B cell (primary cell): Measurements from ENCODE around the gene TFEB. TPM values are rescaled to one million over a fixed set of nuclear protein-coding genes. Genes with fewer than 3 reads are reported as not detected.
A peak's percentile ranks its signal among the peaks of the same experiment; 100 is the strongest.

Experiments
- ATAC-seq: fragments of 200-7000 bp; cut with Tn5 transposase; one replicate; pipeline ENCODE4 v1.10.0; 2021; ENCODE audit warnings: low read depth, mild to moderate bottlenecking, moderate number of reproducible peaks, moderate library complexity
- CTCF ChIA-PET: fragments of 350-600 bp; sonication (Branson Sonifier 250); formaldehyde crosslinking; loops from one replicate; lab custom pipeline; 2021; ENCODE audit warnings: antibody characterized with exemption, inconsistent platforms; lab: Charles Lee
- POLR2A ChIA-PET: fragments of 350-600 bp; sonication (Branson Sonifier 250); formaldehyde crosslinking; loops from one replicate; lab custom pipeline; 2021; ENCODE audit warnings: antibody characterized with exemption; lab: Charles Lee
- DNase-seq: peaks from one replicate; pipeline ENCODE4 v3.0.0; 2013
- H2AFZ ChIP-seq: 2 replicates; pipeline ENCODE4 v1.6.1; 2012; ENCODE audit warnings: mild to moderate bottlenecking, low read depth, low read length; ENCODE audit not compliant: insufficient read depth, poor library complexity, severe bottlenecking
- H3K27ac ChIP-seq, 2 donors: 1 replicate in 1 of 2; 2 replicates in 1 of 2; pipeline ENCODE4 v1.5.1; 2012 to 2013; ENCODE audit warnings: low read length in 2 of 2, mild to moderate bottlenecking in 2 of 2, moderate library complexity in 1 of 2
- H3K27me3 ChIP-seq, 4 experiments: fragments of 200-600 bp in 1 of 4; sonication (generic) in 1 of 4; replicated peaks in 1 of 4; 1 replicate in 2 of 4; 2 replicates in 2 of 4; pipeline versions ENCODE4 v1.6.1 to v1.7.0; 2013 to 2016; ENCODE audit warnings: low read length in 3 of 4, mild to moderate bottlenecking in 2 of 4, mixed read lengths in 1 of 4, moderate library complexity in 1 of 4; ENCODE audit not compliant: insufficient read depth in 4 of 4, control insufficient read depth in 3 of 4; ENCODE audit errors: control extremely low read depth in 1 of 4
- H3K36me3 ChIP-seq, 2 experiments: replicated peaks in 1 of 2; 1 replicate in 1 of 2; 2 replicates in 1 of 2; pipeline versions ENCODE4 v1.6.1 to v1.7.1; 2013; ENCODE audit warnings: low read length in 1 of 2; ENCODE audit not compliant: insufficient read depth in 2 of 2, control insufficient read depth in 1 of 2; ENCODE audit errors: control extremely low read depth in 1 of 2, extremely low read depth in 1 of 2
- H3K4me1 ChIP-seq, 2 donors: fragments of 200-600 bp in 1 of 2; sonication (generic) in 1 of 2; 1 replicate in 1 of 2; 2 replicates in 1 of 2; pipeline versions ENCODE4 v1.5.1 to v1.6.1; 2013 to 2017; ENCODE audit warnings: low read length in 2 of 2; ENCODE audit not compliant: control insufficient read depth in 2 of 2, insufficient read depth in 2 of 2
- H3K4me2 ChIP-seq: replicated peaks from 2 replicates; pipeline ENCODE3; 2012; ENCODE audit warnings: mild to moderate bottlenecking, low read depth, low read length; ENCODE audit not compliant: poor library complexity, severe bottlenecking
- H3K4me3 ChIP-seq, 5 experiments: fragments of 200-600 bp in 1 of 5; sonication (generic) in 1 of 5; 1 replicate in 3 of 5; 2 replicates in 2 of 5; pipeline versions ENCODE4 v1.5.1 to v1.7.0; 2011 to 2016; ENCODE audit warnings: low read length in 4 of 5, mild to moderate bottlenecking in 4 of 5, low read depth in 2 of 5, control low read depth in 1 of 5, moderate library complexity in 1 of 5; ENCODE audit not compliant: insufficient read depth in 1 of 5; ENCODE audit errors: control extremely low read depth in 1 of 5, extremely low read depth in 1 of 5
- H3K79me2 ChIP-seq: fragments of 200-600 bp; sonication (generic); one replicate; pipeline ENCODE4 v1.6.0; 2016; ENCODE audit warnings: low read length; ENCODE audit not compliant: control insufficient read depth, insufficient read depth
- H3K9ac ChIP-seq: fragments of 200-600 bp; sonication (generic); 2 replicates; pipeline ENCODE4 v1.6.1; 2017; ENCODE audit warnings: mild to moderate bottlenecking, low read length, moderate library complexity
- H3K9me3 ChIP-seq, 3 donors: one replicate each; pipeline versions ENCODE4 v1.6.1 to v1.7.1; 2013; ENCODE audit warnings: low read length in 2 of 3; ENCODE audit not compliant: control insufficient read depth in 2 of 3, insufficient read depth in 1 of 3; ENCODE audit errors: control extremely low read depth in 1 of 3
- H4K20me1 ChIP-seq: 2 replicates; pipeline ENCODE4 v1.6.0; 2012; ENCODE audit warnings: mild to moderate bottlenecking, low read length; ENCODE audit not compliant: insufficient read depth, control insufficient read depth, poor library complexity, severe bottlenecking
- H3K27ac Mint-ChIP-seq: one replicate; pipeline ENCODE4 v1.8.0; 2021; ENCODE audit warnings: mixed read lengths
- H3K27me3 Mint-ChIP-seq: one replicate; pipeline ENCODE4 v1.8.0; 2021; ENCODE audit warnings: mixed read lengths
- H3K4me1 Mint-ChIP-seq: one replicate; pipeline ENCODE4 v1.8.0; 2021; ENCODE audit warnings: mixed read lengths
- H3K4me3 Mint-ChIP-seq: one replicate; pipeline ENCODE4 v1.8.0; 2021; ENCODE audit warnings: mixed read lengths
- H3K9me3 Mint-ChIP-seq: one replicate; pipeline ENCODE4 v1.8.0; 2022; ENCODE audit warnings: mixed read lengths; ENCODE audit not compliant: insufficient read depth
- EZH2 ChIP-seq: IDR thresholded peaks from 2 replicates; pipeline ENCODE4 v1.6.1; 2012; ENCODE audit warnings: borderline replicate concordance, low read depth, mild to moderate bottlenecking, moderate library complexity, low read length; ENCODE audit not compliant: insufficient read depth, poor library complexity, severe bottlenecking
- WGBS: methylation state at CpG from one replicate; pipeline ENCODE4 v1.1.5; 2013; ENCODE audit warnings: missing lambda C conversion rate; ENCODE audit not compliant: insufficient coverage; 5-methylcytosine and 5-hydroxymethylcytosine counted together
- intact Hi-C: fragments of 100-400 bp; cut with micrococcal nuclease; formaldehyde crosslinking; loops from one replicate; pipeline ENCODE4 v1.10.0; 2022
- polyA plus RNA-seq: library from polyadenylated mRNA; depleted of rRNA; stranded (reverse); fragments of >200 nt; gene quantifications from 2 replicates; pipeline ENCODE4 v1.2.3, GENCODE V29; 2012
- total RNA-seq, 2 donors: library from RNA; stranded (reverse); fragments of 120-200 nt in 1 of 2; gene quantifications; 1 replicate in 1 of 2; 2 replicates in 1 of 2; pipeline versions ENCODE4 v1.2.3 to v1.2.4, GENCODE V29; 2013 to 2022
- TF ChIP-seq, protein P1 (sequence below): fragments of 200-600 bp; IDR thresholded peaks from one replicate; pipeline ENCODE4 v1.8.0; 2022; ENCODE audit warnings: antibody characterized with exemption, mild to moderate bottlenecking

Gene TFEB
- total and polyA plus RNA-seq, 2 donors (not counting 1 experiment from before 2014, with no cell fraction given) = 113 to 148 TPM

DNA sequence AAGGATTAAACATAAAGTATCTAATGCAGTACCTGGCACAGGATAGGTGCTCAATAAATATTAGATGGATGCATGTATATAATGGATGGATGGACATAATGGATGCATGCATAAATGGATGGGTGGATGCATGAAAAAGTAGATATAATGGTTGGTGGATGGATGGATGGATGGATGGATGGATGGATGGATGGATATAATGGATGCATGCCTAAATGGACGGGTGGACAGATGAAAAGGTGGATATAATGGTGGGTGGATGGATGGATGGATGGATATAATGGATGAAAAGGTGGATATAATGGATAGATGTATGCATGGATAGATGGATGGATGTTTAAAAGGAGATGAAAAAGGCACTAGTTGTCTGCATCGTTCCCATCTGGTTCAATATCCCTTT, 26.0 kb downstream of the TFEB start:
- H3K4me1 Mint-ChIP-seq = peaks cover 94% of the 10 kb centered on the region
- POLR2A ChIA-PET = interaction anchor here (1.1 to 11.0 kb wide), 3 partner anchors 10 to 22 kb away, joined by 7 to 342 read pairs (median 14); partner anchors contain the start of gene TFEB

DNA sequence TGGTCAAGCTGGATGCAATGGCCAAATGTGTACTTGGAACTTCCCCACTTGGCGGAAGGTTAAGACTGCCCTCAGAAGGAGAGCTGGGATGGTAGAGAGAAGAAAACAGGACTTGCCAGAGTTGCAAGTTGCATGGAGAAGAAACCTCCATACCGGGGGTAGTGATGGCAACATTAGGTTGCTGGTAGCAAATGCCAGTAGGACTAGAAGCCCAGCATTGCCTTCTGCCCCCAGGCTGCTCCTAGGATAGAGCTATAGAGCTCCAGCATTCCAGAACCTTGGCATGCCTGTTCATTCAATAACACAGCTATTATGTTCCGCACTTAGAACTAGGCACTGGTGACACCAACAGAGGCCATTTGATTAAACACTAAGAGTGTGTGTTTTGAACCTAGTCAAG, 26.6 kb downstream of the TFEB start:
- no peak for DNase-seq
- H3K4me1 Mint-ChIP-seq = peaks cover 94% of the 10 kb centered on the region

More for the DNA sequence above, 26.0 kb downstream of the TFEB start:
- intact Hi-C loops = loop anchor here (5.0 to 10.0 kb wide), 2 partner anchors 162 to 185 kb away; partner anchors contain the start of genes FOXP4 and USP49
- Histone ChIP-seq H3K4me2 (no peak overlapping the region), H3K4me1 (peaks cover 74 to 87% of the 10 kb centered on the region in 2 donors), H4K20me1 (peaks cover 32% of the 10 kb centered on the region), H3K36me3 (peaks cover 8 to 60% of the 10 kb centered on the region in 2 experiments), H3K9me3 (no peaks in the 10 kb centered on the region), H3K9ac (no peak overlapping the region), H3K79me2 (peaks cover 97% of the 10 kb centered on the region), H3K4me3 (no peak overlapping the region), H3K27me3 (no peaks in the 10 kb centered on the region), H3K27ac (peak overlapping the region in 1 of 2 donors; percentile 96), H2AFZ (no peak overlapping the region)
- Mint-ChIP-seq H3K9me3 (no peaks in the 10 kb centered on the region), H3K4me3 (no peak overlapping the region), H3K27ac (peak overlapping the region; percentile 100), H3K27me3 (no peaks in the 10 kb centered on the region)
- CTCF ChIA-PET = interaction anchor here (0.7 to 8.3 kb wide), 4 partner anchors 8 to 26 kb away, joined by 3 to 303 read pairs (median 160); partner anchors contain the start of gene TFEB
- TF ChIP-seq EZH2 = no peak
- TF ChIP-seq, protein P1, sequence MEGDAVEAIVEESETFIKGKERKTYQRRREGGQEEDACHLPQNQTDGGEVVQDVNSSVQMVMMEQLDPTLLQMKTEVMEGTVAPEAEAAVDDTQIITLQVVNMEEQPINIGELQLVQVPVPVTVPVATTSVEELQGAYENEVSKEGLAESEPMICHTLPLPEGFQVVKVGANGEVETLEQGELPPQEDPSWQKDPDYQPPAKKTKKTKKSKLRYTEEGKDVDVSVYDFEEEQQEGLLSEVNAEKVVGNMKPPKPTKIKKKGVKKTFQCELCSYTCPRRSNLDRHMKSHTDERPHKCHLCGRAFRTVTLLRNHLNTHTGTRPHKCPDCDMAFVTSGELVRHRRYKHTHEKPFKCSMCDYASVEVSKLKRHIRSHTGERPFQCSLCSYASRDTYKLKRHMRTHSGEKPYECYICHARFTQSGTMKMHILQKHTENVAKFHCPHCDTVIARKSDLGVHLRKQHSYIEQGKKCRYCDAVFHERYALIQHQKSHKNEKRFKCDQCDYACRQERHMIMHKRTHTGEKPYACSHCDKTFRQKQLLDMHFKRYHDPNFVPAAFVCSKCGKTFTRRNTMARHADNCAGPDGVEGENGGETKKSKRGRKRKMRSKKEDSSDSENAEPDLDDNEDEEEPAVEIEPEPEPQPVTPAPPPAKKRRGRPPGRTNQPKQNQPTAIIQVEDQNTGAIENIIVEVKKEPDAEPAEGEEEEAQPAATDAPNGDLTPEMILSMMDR = no peak
- WGBS = 91% methylated on average over 1 of the region's 2 CpGs
- no peak for DNase-seq
- no peak for ATAC-seq

More for the DNA sequence above, 26.6 kb downstream of the TFEB start:
- H3K27me3 Mint-ChIP-seq = no peaks in the 10 kb centered on the region
- no peaks in the 10 kb centered on the region for H3K9me3 Mint-ChIP-seq
- Histone ChIP-seq H3K4me2 (peak overlapping the region; percentile 82), H3K36me3 (peaks cover 4 to 57% of the 10 kb centered on the region in 2 experiments), H3K4me3 (no peak overlapping the region), H4K20me1 (peaks cover 27% of the 10 kb centered on the region), H3K9ac (no peak overlapping the region), H3K27me3 (no peaks in the 10 kb centered on the region), H3K4me1 (peaks cover 74 to 87% of the 10 kb centered on the region in 2 donors), H3K79me2 (peaks cover 97% of the 10 kb centered on the region), H3K27ac (peak overlapping the region; percentile 83 to 96), H2AFZ (no peak overlapping the region), H3K9me3 (no peaks in the 10 kb centered on the region)
- 100% methylated on average over 3 of the region's 3 CpGs for WGBS
- ChIA-PET CTCF (interaction anchor here (0.7 to 8.3 kb wide), 4 partner anchors 8 to 26 kb away, joined by 3 to 303 read pairs (median 160); partner anchors contain the start of gene TFEB), POLR2A (interaction anchor here (1.1 to 11.0 kb wide), 4 partner anchors 11 to 25 kb away, joined by 4 to 342 read pairs (median 10); partner anchors contain the start of gene TFEB)
- no peak for TF ChIP-seq EZH2
- H3K27ac Mint-ChIP-seq = peak overlapping the region; percentile 100
- intact Hi-C loops = loop anchor here (5.0 to 10.0 kb wide), 2 partner anchors 162 to 186 kb away; partner anchors contain the start of genes FOXP4 and USP49
- H3K4me3 Mint-ChIP-seq = peak overlapping the region; percentile 86
- no peak for ATAC-seq
